Hepatocyte (in vitro differentiated cells): ENCODE measurements around the gene PTPRK. TPM values are rescaled to one million over a fixed set of nuclear protein-coding genes. Genes with fewer than 3 reads are reported as not detected.

Experiments
- DNase-seq: peaks from one replicate; pipeline ENCODE4 v3.0.0-alpha.2; 2016; ENCODE audit warnings: low spot score
- H2AFZ ChIP-seq: fragments of 200-600 bp; sonication (generic); 2 replicates; pipeline ENCODE4 v1.6.0; 2016; ENCODE audit warnings: antibody characterized with exemption, mild to moderate bottlenecking
- H3K27ac ChIP-seq: fragments of 200-600 bp; sonication (generic); 2 replicates; pipeline ENCODE4 v1.5.1; 2016; ENCODE audit warnings: mild to moderate bottlenecking
- H3K27me3 ChIP-seq: fragments of 200-600 bp; sonication (generic); 2 replicates; pipeline ENCODE4 v1.6.1; 2016
- H3K36me3 ChIP-seq: fragments of 200-600 bp; sonication (generic); replicated peaks from 2 replicates; pipeline ENCODE4 v1.5.1; 2016; ENCODE audit warnings: low read depth; ENCODE audit not compliant: insufficient read depth
- H3K4me1 ChIP-seq: fragments of 200-600 bp; sonication (generic); 2 replicates; pipeline ENCODE4 v1.5.1; 2016; ENCODE audit warnings: mild to moderate bottlenecking, moderate library complexity; ENCODE audit not compliant: insufficient read depth
- H3K4me2 ChIP-seq: fragments of 200-600 bp; sonication (generic); 2 replicates; pipeline ENCODE4 v1.6.0; 2016
- H3K4me3 ChIP-seq: fragments of 200-600 bp; sonication (generic); 2 replicates; pipeline ENCODE4 v1.5.1; 2016; ENCODE audit warnings: mild to moderate bottlenecking
- H3K79me2 ChIP-seq: fragments of 200-600 bp; sonication (generic); 2 replicates; pipeline ENCODE4 v1.6.0; 2017; ENCODE audit warnings: mild to moderate bottlenecking
- H3K9me2 ChIP-seq: fragments of 200-600 bp; sonication (generic); replicated peaks from 2 replicates; pipeline ENCODE4 v1.6.0; 2017; ENCODE audit warnings: mild to moderate bottlenecking; ENCODE audit not compliant: insufficient read depth
- H3K9me3 ChIP-seq: fragments of 200-600 bp; sonication (generic); 2 replicates; pipeline ENCODE4 v1.5.1; 2016; ENCODE audit warnings: low read depth, mild to moderate bottlenecking
- H4K20me1 ChIP-seq: fragments of 200-600 bp; sonication (generic); 2 replicates; pipeline ENCODE4 v1.6.0; 2016; ENCODE audit warnings: mild to moderate bottlenecking; ENCODE audit not compliant: insufficient read depth, poor library complexity, severe bottlenecking
- EZH2 ChIP-seq: fragments of 200-600 bp; sonication (generic); IDR thresholded peaks from 2 replicates; pipeline ENCODE4 v1.6.1; 2016; ENCODE audit warnings: antibody characterized with exemption, mild to moderate bottlenecking, borderline replicate concordance
- EZH2phosphoT487 ChIP-seq: fragments of 200-600 bp; sonication (generic); IDR thresholded peaks from one replicate; pipeline ENCODE4 v1.6.1; 2018; ENCODE audit warnings: antibody characterized with exemption, mild to moderate bottlenecking, low read depth, moderate library complexity; ENCODE audit not compliant: unreplicated experiment, severe bottlenecking
- WGBS: methylation state at CpG from one replicate; pipeline ENCODE4 v1.1.6; 2016; ENCODE audit warnings: low lambda C conversion rate; ENCODE audit errors: missing lambda C conversion rate; 5-methylcytosine and 5-hydroxymethylcytosine counted together
- polyA plus RNA-seq: library from polyadenylated mRNA; unstranded; fragments of >200 nt; fragmentation: Nextera tagmentation; extraction: Ambion mirVana; gene quantifications from 2 replicates; pipeline ENCODE4 v1.2.1, GENCODE V29; 2016
- total RNA-seq: library from RNA; depleted of rRNA; stranded (reverse); fragments of >200 nt; gene quantifications from 2 replicates; pipeline ENCODE4 v1.2.3, GENCODE V29; 2014
- TF ChIP-seq, protein P1 (sequence below): fragments of 200-600 bp; sonication (generic); IDR thresholded peaks from 2 replicates; pipeline ENCODE4 v1.5.1; 2016; ENCODE audit warnings: antibody characterized with exemption, mild to moderate bottlenecking; ENCODE audit not compliant: poor library complexity

PTPRK gene
- total and polyA plus RNA-seq, 2 experiments from 2014 or later, result 42.0 to 80.2 TPM

DNA sequence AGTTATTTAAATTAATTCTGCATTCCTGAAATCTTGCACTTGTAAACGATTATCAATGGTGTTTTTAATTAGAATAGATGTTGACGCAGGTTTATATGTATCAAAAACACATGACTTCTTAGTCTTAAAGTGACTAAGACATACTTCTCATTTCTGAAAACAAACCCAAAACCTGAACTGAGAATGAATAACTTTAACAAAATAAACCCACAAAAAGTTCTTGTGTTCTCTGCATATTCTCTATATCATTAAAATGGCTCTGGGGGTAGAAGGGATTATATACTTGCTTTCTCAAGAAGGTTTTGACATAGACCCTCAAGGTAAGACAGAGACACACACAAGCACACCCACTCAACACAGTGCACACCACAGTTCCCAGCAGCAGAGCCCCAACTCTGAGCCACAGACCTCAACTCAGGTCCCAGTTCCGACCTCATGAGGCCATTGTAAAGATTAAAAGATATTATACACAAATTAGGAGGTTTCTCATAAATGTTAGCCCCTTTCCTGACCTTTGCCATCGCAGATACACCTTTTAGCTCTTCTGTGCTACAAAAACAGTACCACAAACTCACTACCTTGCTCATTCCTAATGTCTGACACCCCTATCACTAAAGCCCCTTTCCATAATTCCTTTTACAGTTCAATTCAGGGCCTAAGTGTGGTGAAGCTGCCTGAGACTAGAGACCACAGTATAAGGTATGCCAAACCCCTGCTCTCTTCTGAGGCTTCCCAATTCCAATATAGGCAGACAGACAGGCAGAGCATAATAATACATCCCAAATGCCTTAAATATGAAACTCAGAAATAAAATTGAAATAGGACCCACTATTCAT is 267.8 kb downstream of the PTPRK start:
- TF ChIP-seq EZH2phosphoT487 (no peak), EZH2 (no peak)
- TF ChIP-seq, protein P1, sequence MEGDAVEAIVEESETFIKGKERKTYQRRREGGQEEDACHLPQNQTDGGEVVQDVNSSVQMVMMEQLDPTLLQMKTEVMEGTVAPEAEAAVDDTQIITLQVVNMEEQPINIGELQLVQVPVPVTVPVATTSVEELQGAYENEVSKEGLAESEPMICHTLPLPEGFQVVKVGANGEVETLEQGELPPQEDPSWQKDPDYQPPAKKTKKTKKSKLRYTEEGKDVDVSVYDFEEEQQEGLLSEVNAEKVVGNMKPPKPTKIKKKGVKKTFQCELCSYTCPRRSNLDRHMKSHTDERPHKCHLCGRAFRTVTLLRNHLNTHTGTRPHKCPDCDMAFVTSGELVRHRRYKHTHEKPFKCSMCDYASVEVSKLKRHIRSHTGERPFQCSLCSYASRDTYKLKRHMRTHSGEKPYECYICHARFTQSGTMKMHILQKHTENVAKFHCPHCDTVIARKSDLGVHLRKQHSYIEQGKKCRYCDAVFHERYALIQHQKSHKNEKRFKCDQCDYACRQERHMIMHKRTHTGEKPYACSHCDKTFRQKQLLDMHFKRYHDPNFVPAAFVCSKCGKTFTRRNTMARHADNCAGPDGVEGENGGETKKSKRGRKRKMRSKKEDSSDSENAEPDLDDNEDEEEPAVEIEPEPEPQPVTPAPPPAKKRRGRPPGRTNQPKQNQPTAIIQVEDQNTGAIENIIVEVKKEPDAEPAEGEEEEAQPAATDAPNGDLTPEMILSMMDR, result no peak
- H3K4me1 ChIP-seq, result no peaks in the 10 kb centered on the region
- H3K36me3 ChIP-seq, result no peaks in the 10 kb centered on the region
- no peaks in the 10 kb centered on the region for H3K27me3 ChIP-seq
- no peaks in the 10 kb centered on the region for H3K9me2 ChIP-seq
- no peak overlapping the region for H3K4me3 ChIP-seq
- no peak overlapping the region for H2AFZ ChIP-seq
- H3K27ac ChIP-seq, result no peak overlapping the region
- no peak for DNase-seq
- H4K20me1 ChIP-seq, result no peaks in the 10 kb centered on the region
- H3K79me2 ChIP-seq, result peaks cover 55% of the 10 kb centered on the region
- 78% methylated on average over 4 of the region's 4 CpGs for WGBS
- no peak overlapping the region for H3K4me2 ChIP-seq
- H3K9me3 ChIP-seq, result no peaks in the 10 kb centered on the region

DNA sequence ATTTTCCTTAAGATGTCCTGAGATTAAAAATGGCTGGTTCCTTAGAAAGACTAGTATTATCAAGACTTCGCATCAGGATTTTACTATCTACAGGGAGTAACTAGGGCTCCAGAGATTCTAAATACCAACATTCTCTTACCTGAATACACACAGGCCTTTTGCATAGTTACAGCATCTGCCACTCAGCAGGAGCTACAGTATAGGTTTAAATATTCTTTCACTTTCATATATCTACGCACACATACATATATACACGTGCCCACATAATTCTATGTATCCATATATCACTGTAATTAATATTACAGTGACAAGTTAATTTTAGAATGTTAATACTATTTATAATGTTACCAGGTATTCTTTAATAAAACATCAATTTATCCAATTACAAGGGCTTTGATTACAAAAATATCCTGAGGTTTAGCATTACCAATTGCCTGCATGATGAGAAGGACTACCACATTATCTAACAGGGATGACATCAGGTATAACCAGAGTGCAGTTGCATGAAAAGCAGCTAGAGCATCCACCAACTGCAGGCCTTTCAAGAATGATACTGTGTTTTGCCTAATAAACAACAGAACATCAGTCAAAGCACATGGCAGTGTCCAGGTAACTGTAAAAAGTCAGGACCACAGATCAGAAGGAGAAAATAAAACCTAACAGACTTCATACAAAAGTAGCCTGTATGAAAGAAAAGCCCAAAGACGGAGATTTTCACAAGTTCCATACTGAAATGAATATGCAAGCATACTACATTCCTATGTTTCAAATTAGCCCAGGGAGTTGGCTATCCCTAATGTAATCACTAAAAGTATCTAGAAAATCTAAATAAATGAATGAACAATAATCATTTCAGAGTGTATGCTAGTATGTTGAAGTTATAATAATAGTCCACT is 268.7 kb downstream of the PTPRK start:
- H3K79me2 ChIP-seq, result peaks cover 58% of the 10 kb centered on the region
- H3K9me3 ChIP-seq, result no peaks in the 10 kb centered on the region
- H3K27me3 ChIP-seq, result no peaks in the 10 kb centered on the region
- DNase-seq, result no peak
- no peaks in the 10 kb centered on the region for H3K9me2 ChIP-seq
- no peaks in the 10 kb centered on the region for H3K4me1 ChIP-seq
- TF ChIP-seq, protein P1, result no peak
- TF ChIP-seq EZH2phosphoT487, result no peak
- no peak for TF ChIP-seq EZH2
- no peak overlapping the region for H2AFZ ChIP-seq
- no peak overlapping the region for H3K4me2 ChIP-seq
- WGBS, result 96% methylated on average over 4 of the region's 4 CpGs
- no peaks in the 10 kb centered on the region for H4K20me1 ChIP-seq
- H3K36me3 ChIP-seq, result no peaks in the 10 kb centered on the region
- H3K4me3 ChIP-seq, result no peak overlapping the region
- H3K27ac ChIP-seq, result no peak overlapping the region

DNA sequence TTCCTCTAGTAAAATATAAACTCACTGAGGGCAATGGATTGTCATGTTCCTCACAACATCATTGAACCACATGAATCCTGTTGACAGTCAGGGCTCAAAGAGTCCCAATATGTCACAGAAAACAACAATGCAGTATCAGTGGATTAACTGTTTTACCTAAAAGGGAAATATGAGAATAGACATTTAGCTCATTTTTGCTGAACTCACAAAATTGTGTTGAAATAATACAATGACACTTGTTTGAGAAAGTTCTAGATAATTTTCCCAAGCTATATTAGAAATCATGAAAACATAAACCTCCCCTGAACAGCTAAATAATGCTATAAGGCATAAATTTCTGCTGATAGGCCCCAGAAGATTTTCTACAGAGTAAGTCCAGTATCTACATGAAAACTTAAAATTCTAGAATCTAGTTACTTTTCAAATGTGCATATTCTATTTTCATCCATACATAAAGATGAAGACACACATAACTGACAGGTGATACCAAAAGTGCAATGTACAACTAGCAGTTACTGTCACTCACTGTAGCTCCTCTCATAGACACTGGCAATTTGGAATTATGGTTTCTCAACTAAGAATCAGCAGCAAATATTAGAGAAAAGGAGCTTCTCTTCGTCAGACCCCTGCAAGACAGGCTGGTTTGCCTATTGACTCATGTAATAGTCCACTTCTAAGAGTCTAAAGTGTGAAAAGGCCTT is 269.9 kb downstream of the PTPRK start:
- no peaks in the 10 kb centered on the region for H3K4me1 ChIP-seq
- 96% methylated on average over 1 of the region's 1 CpG for WGBS

More for the DNA sequence above, 269.9 kb downstream of the PTPRK start:
- H4K20me1 ChIP-seq, result no peaks in the 10 kb centered on the region
- no peaks in the 10 kb centered on the region for H3K9me3 ChIP-seq
- no peaks in the 10 kb centered on the region for H3K27me3 ChIP-seq
- peaks cover 62% of the 10 kb centered on the region for H3K79me2 ChIP-seq
- H3K36me3 ChIP-seq, result no peaks in the 10 kb centered on the region
- TF ChIP-seq, protein P1, result no peak
- TF ChIP-seq EZH2phosphoT487 (no peak), EZH2 (no peak)
- H3K4me2 ChIP-seq, result no peak overlapping the region
- H3K4me3 ChIP-seq, result no peak overlapping the region
- H3K9me2 ChIP-seq, result no peaks in the 10 kb centered on the region
- H2AFZ ChIP-seq, result no peak overlapping the region
- no peak for DNase-seq
- H3K27ac ChIP-seq, result no peak overlapping the region
